ENCODE results near the gene CSK.

DNA sequence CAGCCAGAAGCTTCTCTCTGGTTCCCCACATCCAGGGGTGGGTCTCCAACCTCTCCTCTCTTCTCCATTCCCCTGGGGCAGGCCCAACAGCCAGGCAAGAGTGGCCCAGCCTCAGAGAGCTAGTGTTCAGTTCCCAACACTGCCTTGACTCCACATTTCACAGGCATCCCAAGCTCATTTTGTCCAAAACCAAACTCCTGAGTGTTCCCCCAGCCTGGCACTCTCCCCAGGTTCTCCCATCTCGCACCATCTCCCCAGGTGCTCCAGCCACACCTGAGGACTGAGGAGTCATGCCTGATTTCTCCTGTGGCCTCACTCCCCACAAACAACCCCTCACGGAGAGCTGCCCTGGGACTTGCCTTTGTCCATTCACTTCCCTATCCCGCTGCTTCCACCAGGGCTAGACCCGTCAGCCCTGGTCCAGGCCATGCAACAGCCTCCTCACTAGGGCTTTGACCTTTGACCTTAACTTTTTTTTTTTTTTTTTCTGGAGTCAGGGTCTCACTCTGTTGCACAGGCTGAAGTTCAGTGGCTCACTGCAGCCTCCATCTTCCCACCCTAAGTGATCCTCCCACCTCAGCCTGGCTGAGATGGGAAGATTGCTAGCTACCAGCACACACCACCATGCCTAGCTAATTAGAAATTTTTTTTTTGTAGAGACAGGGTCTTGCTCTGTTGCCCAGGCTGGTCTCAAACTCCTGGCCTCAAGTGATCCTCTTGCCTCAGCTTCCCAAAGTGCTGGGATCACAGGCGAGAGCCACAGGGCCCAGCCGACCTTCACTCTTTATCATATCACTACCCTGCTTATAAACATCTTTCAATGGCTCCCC, 3.9 kb upstream of the CSK start:
- TF ChIP-seq, protein P1, sequence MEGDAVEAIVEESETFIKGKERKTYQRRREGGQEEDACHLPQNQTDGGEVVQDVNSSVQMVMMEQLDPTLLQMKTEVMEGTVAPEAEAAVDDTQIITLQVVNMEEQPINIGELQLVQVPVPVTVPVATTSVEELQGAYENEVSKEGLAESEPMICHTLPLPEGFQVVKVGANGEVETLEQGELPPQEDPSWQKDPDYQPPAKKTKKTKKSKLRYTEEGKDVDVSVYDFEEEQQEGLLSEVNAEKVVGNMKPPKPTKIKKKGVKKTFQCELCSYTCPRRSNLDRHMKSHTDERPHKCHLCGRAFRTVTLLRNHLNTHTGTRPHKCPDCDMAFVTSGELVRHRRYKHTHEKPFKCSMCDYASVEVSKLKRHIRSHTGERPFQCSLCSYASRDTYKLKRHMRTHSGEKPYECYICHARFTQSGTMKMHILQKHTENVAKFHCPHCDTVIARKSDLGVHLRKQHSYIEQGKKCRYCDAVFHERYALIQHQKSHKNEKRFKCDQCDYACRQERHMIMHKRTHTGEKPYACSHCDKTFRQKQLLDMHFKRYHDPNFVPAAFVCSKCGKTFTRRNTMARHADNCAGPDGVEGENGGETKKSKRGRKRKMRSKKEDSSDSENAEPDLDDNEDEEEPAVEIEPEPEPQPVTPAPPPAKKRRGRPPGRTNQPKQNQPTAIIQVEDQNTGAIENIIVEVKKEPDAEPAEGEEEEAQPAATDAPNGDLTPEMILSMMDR (IDR thresholded peaks at IDR 0.05), result no peak
- TF ChIP-seq POLR2A (IDR thresholded peaks at IDR 0.05), result no peak
